GM10248 (cell line): ENCODE data around the gene MYL5.

Experiments used
- CTCF ChIA-PET: fragments of 300-600 bp; sonication (Branson Sonifier 250); formaldehyde crosslinking; extraction: SDS; loops from one replicate; lab custom pipeline; 2021; ENCODE audit warnings: antibody characterized with exemption; lab: Yijun Ruan, JAX
- POLR2A ChIA-PET: fragments of 350-650 bp; sonication (Branson Sonifier 250); formaldehyde crosslinking; extraction: SDS; loops from one replicate; lab custom pipeline; 2020; ENCODE audit warnings: antibody characterized with exemption; lab: Yijun Ruan, JAX
- DNase-seq: peaks from one replicate; pipeline ENCODE4 v3.0.0; 2012; ENCODE audit errors: extremely low spot score
- CTCF ChIP-seq: IDR thresholded peaks from 2 replicates; pipeline ENCODE4 v1.5.1; 2012; ENCODE audit warnings: mild to moderate bottlenecking, low read depth; ENCODE audit errors: extremely low read depth, missing control alignments, control extremely low read depth

MYL5 gene

GRCh38 chr4:648579-649292, 25.6 kb upstream of the MYL5 start:
- POLR2A ChIA-PET, result no interaction called here
- TF ChIP-seq CTCF, result no peak
- no peak for DNase-seq
- CTCF ChIA-PET, result no interaction called here

GRCh38 chr4:649293-649625, 25.1 kb upstream of the MYL5 start:
- POLR2A ChIA-PET, result no interaction called here
- CTCF ChIA-PET, result no interaction called here
- DNase-seq, result no peak
- no peak for TF ChIP-seq CTCF

- no peak for DNase-seq
- ChIA-PET POLR2A (no interaction called here), CTCF (no interaction called here)
- TF ChIP-seq CTCF, result no peak
Measured at GRCh38 chr4:649751-650310, 24.5 kb upstream of the MYL5 start.

GRCh38 chr4:650461-650860, 23.9 kb upstream of the MYL5 start:
- TF ChIP-seq CTCF, result no peak
- DNase-seq, result no peak
- POLR2A ChIA-PET, result no interaction called here
- CTCF ChIA-PET, result no interaction called here

GRCh38 chr4:650951-651883, 23.1 kb upstream of the MYL5 start:
- POLR2A ChIA-PET, result no interaction called here
- no peak for TF ChIP-seq CTCF
- DNase-seq, result no peak
- CTCF ChIA-PET, result interaction anchor here (1.7 kb wide), 1 partner anchor 13 kb away, joined by 5 read pairs; no protein-coding TSS in a partner anchor

GRCh38 chr4:651884-652642, 22.3 kb upstream of the MYL5 start:
- no peak for DNase-seq
- POLR2A ChIA-PET, result no interaction called here
- CTCF ChIA-PET, result interaction anchor here (1.7 kb wide), 1 partner anchor 12 kb away, joined by 5 read pairs; no protein-coding TSS in a partner anchor
- TF ChIP-seq CTCF, result no peak
